ENCODE measurements around the gene PRCD. TPM values are rescaled to one million over a fixed set of nuclear protein-coding genes. Genes with fewer than 3 reads are reported as not detected.
A peak's percentile ranks its signal among the peaks of the same experiment; 100 is the strongest.

The PRCD gene
- polyA plus RNA-seq, 1 of the 3 experiments (the other 2 are of a cell fraction): 2.2 TPM

DNA sequence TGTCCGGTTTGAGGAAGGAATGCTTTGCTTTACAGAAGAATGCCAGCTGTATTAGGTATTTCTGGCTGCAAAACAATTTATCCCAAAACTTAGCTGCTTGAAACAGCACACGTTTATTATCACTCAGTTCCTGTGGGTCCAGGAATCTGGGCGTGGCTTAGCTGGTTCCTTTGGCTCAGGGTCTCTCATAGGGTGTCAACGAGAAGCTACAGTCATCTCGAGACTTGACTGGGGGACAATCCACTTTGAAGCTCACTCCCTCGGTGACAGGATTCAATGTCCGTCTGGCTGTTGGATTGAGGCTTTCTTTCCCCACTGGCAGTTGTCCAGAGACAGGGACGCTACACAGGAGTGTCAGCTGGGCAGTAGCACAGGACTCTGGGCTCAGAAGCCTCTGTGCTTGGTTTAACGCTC lies 29.0 kb upstream of the PRCD start:
- no peak overlapping the region for H3K4me2 ChIP-seq
- no peaks in the 10 kb centered on the region for H4K20me1 ChIP-seq (ENCODE audit: insufficient read depth)
- ChIA-PET POLR2A (no interaction called here), CTCF (interaction anchor here (0.8 to 52.1 kb wide), 12 partner anchors 9 to 202 kb away, joined by 3 to 1687 read pairs (median 16); partner anchors contain the start of genes AANAT, CYGB, PRCD and RHBDF2)
- H3K27me3 ChIP-seq (ENCODE audit: insufficient read depth): peaks cover 26% of the 10 kb centered on the region
- H3K36me3 ChIP-seq (replicated peaks in 1 of 2; ENCODE audit: control insufficient read depth in 1 of 2, insufficient read depth in 2 of 2, low read length in 1 of 2): no peaks in the 10 kb centered on the region
- H3K9me3 ChIP-seq: no peaks in the 10 kb centered on the region
- H3F3A ChIP-seq (replicated peaks; ENCODE audit: insufficient read depth): no peaks in the 10 kb centered on the region
- no peaks in the 10 kb centered on the region for H3K9me2 ChIP-seq
- WGBS (ENCODE audit: low lambda C conversion rate): 38% methylated on average over 9 of the region's 9 CpGs
- H3K27ac ChIP-seq (ENCODE audit: low read depth in 2 of 2, low read length in 1 of 2): no peak overlapping the region
- no peak overlapping the region for H3K4me3 ChIP-seq (ENCODE audit: low read depth in 2 of 2, low read length in 1 of 2)
- peak; percentile 56 for DNase-seq
- H2AFZ ChIP-seq (ENCODE audit: low read depth): 0 out of 2 replicates have a peak overlapping the region, but pooled peaks have one; percentile 63
- no peak for TF ChIP-seq TAF1 (IDR thresholded peaks at IDR 0.05; ENCODE audit: borderline replicate concordance, low read depth, low read length)
- TF ChIP-seq, protein P1, sequence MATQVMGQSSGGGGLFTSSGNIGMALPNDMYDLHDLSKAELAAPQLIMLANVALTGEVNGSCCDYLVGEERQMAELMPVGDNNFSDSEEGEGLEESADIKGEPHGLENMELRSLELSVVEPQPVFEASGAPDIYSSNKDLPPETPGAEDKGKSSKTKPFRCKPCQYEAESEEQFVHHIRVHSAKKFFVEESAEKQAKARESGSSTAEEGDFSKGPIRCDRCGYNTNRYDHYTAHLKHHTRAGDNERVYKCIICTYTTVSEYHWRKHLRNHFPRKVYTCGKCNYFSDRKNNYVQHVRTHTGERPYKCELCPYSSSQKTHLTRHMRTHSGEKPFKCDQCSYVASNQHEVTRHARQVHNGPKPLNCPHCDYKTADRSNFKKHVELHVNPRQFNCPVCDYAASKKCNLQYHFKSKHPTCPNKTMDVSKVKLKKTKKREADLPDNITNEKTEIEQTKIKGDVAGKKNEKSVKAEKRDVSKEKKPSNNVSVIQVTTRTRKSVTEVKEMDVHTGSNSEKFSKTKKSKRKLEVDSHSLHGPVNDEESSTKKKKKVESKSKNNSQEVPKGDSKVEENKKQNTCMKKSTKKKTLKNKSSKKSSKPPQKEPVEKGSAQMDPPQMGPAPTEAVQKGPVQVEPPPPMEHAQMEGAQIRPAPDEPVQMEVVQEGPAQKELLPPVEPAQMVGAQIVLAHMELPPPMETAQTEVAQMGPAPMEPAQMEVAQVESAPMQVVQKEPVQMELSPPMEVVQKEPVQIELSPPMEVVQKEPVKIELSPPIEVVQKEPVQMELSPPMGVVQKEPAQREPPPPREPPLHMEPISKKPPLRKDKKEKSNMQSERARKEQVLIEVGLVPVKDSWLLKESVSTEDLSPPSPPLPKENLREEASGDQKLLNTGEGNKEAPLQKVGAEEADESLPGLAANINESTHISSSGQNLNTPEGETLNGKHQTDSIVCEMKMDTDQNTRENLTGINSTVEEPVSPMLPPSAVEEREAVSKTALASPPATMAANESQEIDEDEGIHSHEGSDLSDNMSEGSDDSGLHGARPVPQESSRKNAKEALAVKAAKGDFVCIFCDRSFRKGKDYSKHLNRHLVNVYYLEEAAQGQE (IDR thresholded peaks at IDR 0.05; ENCODE audit: low read depth, low read length): no peak
- TF ChIP-seq GATA2 (CRISPR knock-in tag; IDR thresholded peaks at IDR 0.05): no peak
- no peak for TF ChIP-seq SMC3 (IDR thresholded peaks at IDR 0.05; ENCODE audit: low read depth, low read length)
- no peak for TF ChIP-seq EZH2phosphoT487 (IDR thresholded peaks at IDR 0.05; ENCODE audit: borderline replicate concordance, low read depth)
- no peak for TF ChIP-seq EP300 (IDR thresholded peaks at IDR 0.05; ENCODE audit: borderline replicate concordance in 1 of 2, low read depth in 1 of 2, low read length in 1 of 2)
- TF ChIP-seq SIN3A (IDR thresholded peaks at IDR 0.05; ENCODE audit: borderline replicate concordance, low read depth, low read length): no peak
- TF ChIP-seq, protein P2, sequence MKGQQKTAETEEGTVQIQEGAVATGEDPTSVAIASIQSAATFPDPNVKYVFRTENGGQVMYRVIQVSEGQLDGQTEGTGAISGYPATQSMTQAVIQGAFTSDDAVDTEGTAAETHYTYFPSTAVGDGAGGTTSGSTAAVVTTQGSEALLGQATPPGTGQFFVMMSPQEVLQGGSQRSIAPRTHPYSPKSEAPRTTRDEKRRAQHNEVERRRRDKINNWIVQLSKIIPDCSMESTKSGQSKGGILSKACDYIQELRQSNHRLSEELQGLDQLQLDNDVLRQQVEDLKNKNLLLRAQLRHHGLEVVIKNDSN (IDR thresholded peaks at IDR 0.05; ENCODE audit: borderline replicate concordance, low read depth): no peak
- no peak for TF ChIP-seq CHD2 (IDR thresholded peaks at IDR 0.05; ENCODE audit: low read length, partially characterized antibody)
- TF ChIP-seq, protein P3, sequence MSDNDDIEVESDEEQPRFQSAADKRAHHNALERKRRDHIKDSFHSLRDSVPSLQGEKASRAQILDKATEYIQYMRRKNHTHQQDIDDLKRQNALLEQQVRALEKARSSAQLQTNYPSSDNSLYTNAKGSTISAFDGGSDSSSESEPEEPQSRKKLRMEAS (IDR thresholded peaks at IDR 0.05; ENCODE audit: low read depth): no peak
- TF ChIP-seq, protein P4, sequence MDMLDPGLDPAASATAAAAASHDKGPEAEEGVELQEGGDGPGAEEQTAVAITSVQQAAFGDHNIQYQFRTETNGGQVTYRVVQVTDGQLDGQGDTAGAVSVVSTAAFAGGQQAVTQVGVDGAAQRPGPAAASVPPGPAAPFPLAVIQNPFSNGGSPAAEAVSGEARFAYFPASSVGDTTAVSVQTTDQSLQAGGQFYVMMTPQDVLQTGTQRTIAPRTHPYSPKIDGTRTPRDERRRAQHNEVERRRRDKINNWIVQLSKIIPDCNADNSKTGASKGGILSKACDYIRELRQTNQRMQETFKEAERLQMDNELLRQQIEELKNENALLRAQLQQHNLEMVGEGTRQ (IDR thresholded peaks at IDR 0.05; ENCODE audit: borderline replicate concordance, low read depth, low read length): no peak
- TF ChIP-seq TEAD4 (IDR thresholded peaks at IDR 0.05; ENCODE audit: borderline replicate concordance, insufficient read depth): no peak
- TF ChIP-seq POLR2AphosphoS5 (IDR thresholded peaks at IDR 0.05; ENCODE audit: low read depth, low read length): no peak
- no peak for TF ChIP-seq RAD21 (IDR thresholded peaks at IDR 0.05; ENCODE audit: low read length)
- no peak for TF ChIP-seq NFIC (IDR thresholded peaks at IDR 0.05; ENCODE audit: borderline replicate concordance)
- TF ChIP-seq FOXM1 (IDR thresholded peaks at IDR 0.05; ENCODE audit: low read depth): no peak
- no peak for TF ChIP-seq RXRA (IDR thresholded peaks at IDR 0.05; ENCODE audit: borderline replicate concordance, low read depth)
- peaks cover 0 to 9% of the 10 kb centered on the region in 2 experiments; a peak in 1 of 4 replicates for H3K4me1 ChIP-seq (ENCODE audit: control insufficient read depth in 1 of 2, insufficient read depth in 2 of 2, low read depth in 1 of 2, low read length in 1 of 2)
- no peak overlapping the region for H3K9ac ChIP-seq
- no peaks in the 10 kb centered on the region for H3K79me2 ChIP-seq (ENCODE audit: insufficient read depth)

Measured in SK-N-SH (cell line).